Endometrial microvascular endothelial cells (primary cell): Measurements from ENCODE around the gene PCTP. TPM values are rescaled to one million over a fixed set of nuclear protein-coding genes. Genes with fewer than 3 reads are reported as not detected.

Experiments used
- in situ Hi-C: cut with HindIII; loops from 2 replicates; pipeline ENCODE4 v1.10.0; 2017; ENCODE audit warnings: low sequenced_read_pairs, low pct_unique_long_range_greater_than_20kb; ENCODE audit errors: inconsistent ontology term
- total RNA-seq: library from RNA; depleted of rRNA; stranded (reverse); fragments of >200 nt; gene quantifications from one replicate; pipeline ENCODE4 v1.2.3, GENCODE V29; 2015; ENCODE audit errors: inconsistent ontology term

PCTP gene
- total RNA-seq, 1 donor from 2014 or later = 36.7 TPM

DNA sequence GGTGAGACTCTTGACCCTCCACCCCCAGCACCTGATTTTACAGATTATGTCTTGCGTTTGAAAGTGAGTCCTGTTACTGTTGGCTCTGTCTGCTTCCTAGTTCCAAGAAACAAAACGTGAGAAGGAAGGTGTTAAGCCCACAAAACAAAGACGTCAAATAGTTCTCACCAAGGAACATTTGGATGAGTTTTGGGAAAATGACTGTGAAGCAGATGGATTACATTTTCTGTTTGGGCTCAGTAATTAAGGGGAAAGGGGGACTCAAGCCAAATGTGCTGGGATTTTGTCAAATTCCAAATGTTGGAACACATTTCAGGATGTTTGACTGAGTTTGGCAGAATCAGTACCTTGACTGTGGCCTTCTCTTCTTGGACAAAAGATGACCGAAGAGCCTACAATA, 71.2 kb downstream of the PCTP start:
- in situ Hi-C loops = no loop called here

DNA sequence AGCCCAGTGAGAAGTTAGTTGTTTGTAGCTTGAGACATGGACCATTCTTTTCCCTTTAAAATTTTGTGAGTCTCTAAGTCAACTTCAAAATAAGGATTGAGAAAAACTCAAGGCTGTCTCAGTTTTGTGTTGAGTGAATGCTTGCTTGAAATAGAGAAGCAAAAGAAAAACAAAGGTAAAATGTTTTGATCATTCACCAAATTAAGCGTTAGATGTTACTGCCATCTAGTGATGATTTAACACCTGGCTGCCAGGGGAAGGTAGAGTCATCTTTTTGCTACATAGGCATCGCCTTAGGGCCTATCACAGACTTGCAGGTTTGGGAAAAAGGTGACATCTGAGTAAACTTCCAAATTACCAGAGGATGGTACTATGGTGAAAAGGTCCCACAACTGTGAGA, 74.4 kb downstream of the PCTP start:
- in situ Hi-C loops = no loop called here

Other genes starting within 250 kb of the PCTP start
- not detected for gene SMIM36, start 239.6 kb upstream of the PCTP start, total RNA-seq
- gene TMEM100, start 28.2 kb upstream of the PCTP start, total RNA-seq = not detected